ENCODE measurements around the gene MLYCD. TPM values are rescaled to one million over a fixed set of nuclear protein-coding genes. Genes with fewer than 3 reads are reported as not detected.

Gene MLYCD
- total and polyA plus RNA-seq, 2 experiments from 2014 or later = 3.2 to 7.2 TPM

DNA sequence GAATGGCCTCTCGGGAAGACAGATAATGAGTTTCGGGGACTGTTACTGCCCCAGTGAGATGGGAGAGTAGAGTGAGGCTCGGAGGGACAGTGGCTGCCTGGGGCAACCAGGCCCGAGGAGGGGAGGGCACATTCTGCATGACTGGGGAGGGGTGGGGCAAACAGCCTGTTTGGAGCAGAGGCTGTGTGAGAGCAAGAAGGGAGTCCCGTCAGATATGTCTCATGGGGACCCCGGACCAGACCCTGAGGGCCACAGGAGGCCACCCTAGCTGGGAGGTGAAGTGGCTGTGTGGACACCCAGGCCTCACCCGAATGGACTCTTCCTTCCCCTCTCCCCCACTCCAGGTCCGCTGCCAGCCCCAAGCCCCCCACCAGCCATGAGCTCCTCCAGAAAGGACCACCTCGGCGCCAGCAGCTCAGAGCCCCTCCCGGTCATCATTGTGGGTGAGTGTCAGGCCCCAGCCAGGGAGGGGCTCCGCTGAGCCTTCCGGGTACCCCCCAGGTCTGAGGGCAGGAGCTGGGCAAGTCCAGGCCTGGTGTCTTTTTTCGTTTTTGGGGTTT, 58.5 kb downstream of the MLYCD start (continued):
- TF ChIP-seq ZNF331 (CRISPR knock-in tag; IDR thresholded peaks at IDR 0.05; ENCODE audit: low read depth) = no peak

DNA sequence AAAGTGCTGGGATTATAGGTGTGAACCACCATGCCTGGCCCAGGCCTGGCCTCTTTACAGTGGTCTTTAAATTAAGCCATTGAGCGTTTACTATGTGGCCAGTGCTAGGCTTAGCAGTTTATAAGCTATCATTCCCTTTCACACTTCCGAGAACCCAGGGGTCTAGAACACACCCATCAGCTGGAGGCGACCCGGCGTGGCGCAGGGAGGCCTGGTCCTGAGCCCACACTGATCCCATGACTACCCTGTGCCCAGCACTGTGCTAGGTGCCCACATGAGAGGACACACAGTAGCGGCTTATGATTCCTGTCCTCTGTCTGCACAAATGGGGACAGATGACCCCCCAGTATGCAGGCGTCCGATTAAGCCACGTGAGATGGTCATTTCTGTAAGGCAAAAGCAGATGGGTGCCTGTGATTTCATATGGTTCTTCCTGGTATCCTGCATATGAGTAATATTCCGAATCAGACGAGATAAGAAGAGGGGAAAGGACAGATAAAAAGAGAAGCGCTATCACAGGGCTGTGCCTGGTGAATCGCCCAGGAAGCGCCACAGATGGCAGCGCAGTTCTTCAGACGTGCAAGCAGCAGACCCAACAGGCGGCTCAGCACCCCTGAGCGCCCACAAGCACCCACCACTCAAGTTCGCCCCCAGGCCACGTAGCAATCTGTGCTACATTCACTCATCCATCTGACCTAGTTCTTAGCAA, 59.4 kb downstream of the MLYCD start:
- H3K9me3 Mint-ChIP-seq = no peaks in the 10 kb centered on the region
- H3K4me1 Mint-ChIP-seq = peaks cover 9% of the 10 kb centered on the region
- H3K36me3 Mint-ChIP-seq (ENCODE audit: low read depth) = no peaks in the 10 kb centered on the region
- ATAC-seq = no peak
- no peaks in the 10 kb centered on the region for H3K27me3 Mint-ChIP-seq (ENCODE audit: insufficient read depth, low read depth, poor library complexity)
- no peak overlapping the region for H3K4me3 Mint-ChIP-seq
- no peaks in the 10 kb centered on the region for H3K27me3 ChIP-seq (ENCODE audit: insufficient read depth)
- no peak overlapping the region for H3K4me2 ChIP-seq
- no peak overlapping the region for H3K27ac ChIP-seq (ENCODE audit: low read depth)
- TF ChIP-seq ZNF331 (CRISPR knock-in tag; IDR thresholded peaks at IDR 0.05; ENCODE audit: low read depth) = no peak
- TF ChIP-seq, protein P1, sequence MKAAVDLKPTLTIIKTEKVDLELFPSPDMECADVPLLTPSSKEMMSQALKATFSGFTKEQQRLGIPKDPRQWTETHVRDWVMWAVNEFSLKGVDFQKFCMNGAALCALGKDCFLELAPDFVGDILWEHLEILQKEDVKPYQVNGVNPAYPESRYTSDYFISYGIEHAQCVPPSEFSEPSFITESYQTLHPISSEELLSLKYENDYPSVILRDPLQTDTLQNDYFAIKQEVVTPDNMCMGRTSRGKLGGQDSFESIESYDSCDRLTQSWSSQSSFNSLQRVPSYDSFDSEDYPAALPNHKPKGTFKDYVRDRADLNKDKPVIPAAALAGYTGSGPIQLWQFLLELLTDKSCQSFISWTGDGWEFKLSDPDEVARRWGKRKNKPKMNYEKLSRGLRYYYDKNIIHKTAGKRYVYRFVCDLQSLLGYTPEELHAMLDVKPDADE (IDR thresholded peaks at IDR 0.05) = no peak
- TF ChIP-seq, protein P2, sequence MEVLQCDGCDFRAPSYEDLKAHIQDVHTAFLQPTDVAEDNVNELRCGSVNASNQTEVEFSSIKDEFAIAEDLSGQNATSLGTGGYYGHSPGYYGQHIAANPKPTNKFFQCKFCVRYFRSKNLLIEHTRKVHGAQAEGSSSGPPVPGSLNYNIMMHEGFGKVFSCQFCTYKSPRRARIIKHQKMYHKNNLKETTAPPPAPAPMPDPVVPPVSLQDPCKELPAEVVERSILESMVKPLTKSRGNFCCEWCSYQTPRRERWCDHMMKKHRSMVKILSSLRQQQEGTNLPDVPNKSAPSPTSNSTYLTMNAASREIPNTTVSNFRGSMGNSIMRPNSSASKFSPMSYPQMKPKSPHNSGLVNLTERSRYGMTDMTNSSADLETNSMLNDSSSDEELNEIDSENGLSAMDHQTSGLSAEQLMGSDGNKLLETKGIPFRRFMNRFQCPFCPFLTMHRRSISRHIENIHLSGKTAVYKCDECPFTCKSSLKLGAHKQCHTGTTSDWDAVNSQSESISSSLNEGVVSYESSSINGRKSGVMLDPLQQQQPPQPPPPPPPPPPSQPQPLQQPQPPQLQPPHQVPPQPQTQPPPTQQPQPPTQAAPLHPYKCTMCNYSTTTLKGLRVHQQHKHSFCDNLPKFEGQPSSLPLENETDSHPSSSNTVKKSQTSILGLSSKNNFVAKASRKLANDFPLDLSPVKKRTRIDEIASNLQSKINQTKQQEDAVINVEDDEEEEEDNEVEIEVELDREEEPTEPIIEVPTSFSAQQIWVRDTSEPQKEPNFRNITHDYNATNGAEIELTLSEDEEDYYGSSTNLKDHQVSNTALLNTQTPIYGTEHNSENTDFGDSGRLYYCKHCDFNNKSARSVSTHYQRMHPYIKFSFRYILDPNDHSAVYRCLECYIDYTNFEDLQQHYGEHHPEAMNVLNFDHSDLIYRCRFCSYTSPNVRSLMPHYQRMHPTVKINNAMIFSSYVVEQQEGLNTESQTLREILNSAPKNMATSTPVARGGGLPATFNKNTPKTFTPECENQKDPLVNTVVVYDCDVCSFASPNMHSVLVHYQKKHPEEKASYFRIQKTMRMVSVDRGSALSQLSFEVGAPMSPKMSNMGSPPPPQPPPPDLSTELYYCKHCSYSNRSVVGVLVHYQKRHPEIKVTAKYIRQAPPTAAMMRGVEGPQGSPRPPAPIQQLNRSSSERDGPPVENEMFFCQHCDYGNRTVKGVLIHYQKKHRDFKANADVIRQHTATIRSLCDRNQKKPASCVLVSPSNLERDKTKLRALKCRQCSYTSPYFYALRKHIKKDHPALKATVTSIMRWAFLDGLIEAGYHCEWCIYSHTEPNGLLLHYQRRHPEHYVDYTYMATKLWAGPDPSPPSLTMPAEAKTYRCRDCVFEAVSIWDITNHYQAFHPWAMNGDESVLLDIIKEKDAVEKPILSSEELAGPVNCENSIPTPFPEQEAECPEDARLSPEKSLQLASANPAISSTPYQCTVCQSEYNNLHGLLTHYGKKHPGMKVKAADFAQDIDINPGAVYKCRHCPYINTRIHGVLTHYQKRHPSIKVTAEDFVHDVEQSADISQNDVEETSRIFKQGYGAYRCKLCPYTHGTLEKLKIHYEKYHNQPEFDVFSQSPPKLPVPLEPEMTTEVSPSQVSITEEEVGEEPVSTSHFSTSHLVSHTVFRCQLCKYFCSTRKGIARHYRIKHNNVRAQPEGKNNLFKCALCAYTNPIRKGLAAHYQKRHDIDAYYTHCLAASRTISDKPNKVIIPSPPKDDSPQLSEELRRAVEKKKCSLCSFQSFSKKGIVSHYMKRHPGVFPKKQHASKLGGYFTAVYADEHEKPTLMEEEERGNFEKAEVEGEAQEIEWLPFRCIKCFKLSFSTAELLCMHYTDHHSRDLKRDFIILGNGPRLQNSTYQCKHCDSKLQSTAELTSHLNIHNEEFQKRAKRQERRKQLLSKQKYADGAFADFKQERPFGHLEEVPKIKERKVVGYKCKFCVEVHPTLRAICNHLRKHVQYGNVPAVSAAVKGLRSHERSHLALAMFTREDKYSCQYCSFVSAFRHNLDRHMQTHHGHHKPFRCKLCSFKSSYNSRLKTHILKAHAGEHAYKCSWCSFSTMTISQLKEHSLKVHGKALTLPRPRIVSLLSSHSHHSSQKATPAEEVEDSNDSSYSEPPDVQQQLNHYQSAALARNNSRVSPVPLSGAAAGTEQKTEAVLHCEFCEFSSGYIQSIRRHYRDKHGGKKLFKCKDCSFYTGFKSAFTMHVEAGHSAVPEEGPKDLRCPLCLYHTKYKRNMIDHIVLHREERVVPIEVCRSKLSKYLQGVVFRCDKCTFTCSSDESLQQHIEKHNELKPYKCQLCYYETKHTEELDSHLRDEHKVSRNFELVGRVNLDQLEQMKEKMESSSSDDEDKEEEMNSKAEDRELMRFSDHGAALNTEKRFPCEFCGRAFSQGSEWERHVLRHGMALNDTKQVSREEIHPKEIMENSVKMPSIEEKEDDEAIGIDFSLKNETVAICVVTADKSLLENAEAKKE (CRISPR knock-in tag; IDR thresholded peaks at IDR 0.05) = no peak
- TF ChIP-seq EZH2phosphoT487 (IDR thresholded peaks at IDR 0.05; ENCODE audit: unreplicated experiment) = no peak
- no peak for TF ChIP-seq EZH2 (IDR thresholded peaks at IDR 0.05; ENCODE audit: low read depth, unreplicated experiment)
- no peak for TF ChIP-seq CREB1 (CRISPR knock-in tag; IDR thresholded peaks at IDR 0.05; ENCODE audit: low read depth)
- TF ChIP-seq JUNB (IDR thresholded peaks at IDR 0.05; ENCODE audit: unreplicated experiment) = no peak
- no peak for TF ChIP-seq NANOG (IDR thresholded peaks at IDR 0.05; ENCODE audit: borderline replicate concordance)
- no peak for TF ChIP-seq ZNF114 (CRISPR knock-in tag; IDR thresholded peaks at IDR 0.05)
- no peak for TF ChIP-seq POLR2AphosphoS5 (IDR thresholded peaks at IDR 0.05; ENCODE audit: low read depth)
- H3K4me3 ChIP-seq = no peak overlapping the region
- DNase-seq (ENCODE audit: low spot score) = no peak
- H3F3A ChIP-seq (replicated peaks; ENCODE audit: low read depth) = no peaks in the 10 kb centered on the region
- no peaks in the 10 kb centered on the region for H4K20me1 ChIP-seq (replicated peaks; ENCODE audit: insufficient read depth)
- H3K4me1 ChIP-seq (ENCODE audit: insufficient read depth) = no peaks in the 10 kb centered on the region
- H3K79me2 ChIP-seq (replicated peaks; ENCODE audit: insufficient read depth) = no peaks in the 10 kb centered on the region
- H3K36me3 ChIP-seq (ENCODE audit: insufficient read depth) = no peaks in the 10 kb centered on the region
- H2AFZ ChIP-seq = no peak overlapping the region
- H3K27ac Mint-ChIP-seq = no peak overlapping the region
- H3K9me2 ChIP-seq (ENCODE audit: insufficient read depth) = no peaks in the 10 kb centered on the region

Data from GM23338 (cell line).